ENCODE data around the gene HOMER2.

DNA sequence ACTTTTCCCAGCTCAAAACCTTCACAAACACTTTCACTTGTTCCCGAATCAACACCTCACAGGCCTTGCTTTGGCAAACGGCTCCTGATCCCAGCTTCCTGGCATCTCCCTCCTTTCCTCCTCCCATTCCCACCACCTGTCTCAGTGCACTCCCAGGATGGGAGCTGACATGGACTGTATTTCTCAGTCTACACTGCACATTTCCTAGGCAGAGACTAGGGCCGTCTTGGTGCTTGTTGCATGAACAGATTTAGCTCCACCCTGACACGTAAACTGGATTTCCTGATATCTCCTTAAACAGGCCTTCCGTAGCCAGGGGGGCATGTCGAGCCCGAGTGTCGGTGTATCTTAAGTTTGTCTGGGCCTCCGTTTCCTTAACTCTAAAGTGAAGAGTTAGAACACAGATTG is 143.9 kb downstream of the HOMER2 start:
- TF ChIP-seq, protein P1, sequence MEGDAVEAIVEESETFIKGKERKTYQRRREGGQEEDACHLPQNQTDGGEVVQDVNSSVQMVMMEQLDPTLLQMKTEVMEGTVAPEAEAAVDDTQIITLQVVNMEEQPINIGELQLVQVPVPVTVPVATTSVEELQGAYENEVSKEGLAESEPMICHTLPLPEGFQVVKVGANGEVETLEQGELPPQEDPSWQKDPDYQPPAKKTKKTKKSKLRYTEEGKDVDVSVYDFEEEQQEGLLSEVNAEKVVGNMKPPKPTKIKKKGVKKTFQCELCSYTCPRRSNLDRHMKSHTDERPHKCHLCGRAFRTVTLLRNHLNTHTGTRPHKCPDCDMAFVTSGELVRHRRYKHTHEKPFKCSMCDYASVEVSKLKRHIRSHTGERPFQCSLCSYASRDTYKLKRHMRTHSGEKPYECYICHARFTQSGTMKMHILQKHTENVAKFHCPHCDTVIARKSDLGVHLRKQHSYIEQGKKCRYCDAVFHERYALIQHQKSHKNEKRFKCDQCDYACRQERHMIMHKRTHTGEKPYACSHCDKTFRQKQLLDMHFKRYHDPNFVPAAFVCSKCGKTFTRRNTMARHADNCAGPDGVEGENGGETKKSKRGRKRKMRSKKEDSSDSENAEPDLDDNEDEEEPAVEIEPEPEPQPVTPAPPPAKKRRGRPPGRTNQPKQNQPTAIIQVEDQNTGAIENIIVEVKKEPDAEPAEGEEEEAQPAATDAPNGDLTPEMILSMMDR (conservative IDR thresholded peaks at IDR 0.05; ENCODE audit: low read length) = no peak
- TF ChIP-seq EZH2phosphoT487 (IDR thresholded peaks at IDR 0.05; ENCODE audit: borderline replicate concordance) = no peak

All from Loucy (cell line).